ENCODE results near the gene RIPOR2. TPM values are rescaled to one million over a fixed set of nuclear protein-coding genes. Genes with fewer than 3 reads are reported as not detected.
A peak's percentile ranks its signal among the peaks of the same experiment; 100 is the strongest.

The RIPOR2 gene
- polyA plus RNA-seq, 4 donors: 1.0 to 3.1 (median 1.7) TPM

DNA sequence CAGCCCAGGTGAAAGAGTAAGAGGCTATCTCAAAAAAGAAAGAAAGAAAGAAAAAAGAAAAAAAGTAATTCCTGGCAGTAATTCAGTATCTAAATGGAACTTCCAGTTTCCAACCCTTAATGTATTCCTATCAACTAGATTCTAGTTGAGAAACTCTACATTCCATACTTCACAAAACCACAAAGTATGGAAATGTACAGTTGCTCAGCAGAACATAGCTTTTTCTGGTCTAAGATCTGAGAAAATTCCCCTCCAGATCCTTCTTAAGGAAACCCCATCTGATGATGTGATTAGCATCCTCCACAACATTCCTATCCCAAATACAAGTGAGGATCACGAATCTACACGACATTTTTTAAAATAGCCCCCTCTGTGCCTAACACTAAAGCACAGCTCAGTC, 140.7 kb downstream of the RIPOR2 start:
- 88 to 94% (median 92%) methylated on average over 2 of the region's 2 CpGs for WGBS, 3 donors
- Histone ChIP-seq H3K4me1 (ENCODE audit: control insufficient read depth in 3 of 3, insufficient read depth in 2 of 3, low read depth in 1 of 3, low read length in 2 of 3) (no peaks in the 10 kb centered on the region), H3K9me3 (ENCODE audit: control insufficient read depth in 2 of 2, insufficient read depth in 1 of 2, low read depth in 1 of 2, low read length in 1 of 2) (no peaks in the 10 kb centered on the region), H3K27me3 (ENCODE audit: control insufficient read depth in 3 of 3, insufficient read depth in 3 of 3, low read length in 3 of 3) (no peaks in the 10 kb centered on the region), H3K4me3 (ENCODE audit: low read depth in 1 of 3, low read length in 3 of 3) (no peak overlapping the region), H3K36me3 (ENCODE audit: control insufficient read depth in 3 of 3, insufficient read depth in 2 of 3, low read depth in 1 of 3, low read length in 3 of 3) (no peaks in the 10 kb centered on the region), H3K27ac (ENCODE audit: low read depth in 1 of 3, low read length in 2 of 3) (no peak overlapping the region)
- no peak for DNase-seq
- no peak for FAIRE-seq

DNA sequence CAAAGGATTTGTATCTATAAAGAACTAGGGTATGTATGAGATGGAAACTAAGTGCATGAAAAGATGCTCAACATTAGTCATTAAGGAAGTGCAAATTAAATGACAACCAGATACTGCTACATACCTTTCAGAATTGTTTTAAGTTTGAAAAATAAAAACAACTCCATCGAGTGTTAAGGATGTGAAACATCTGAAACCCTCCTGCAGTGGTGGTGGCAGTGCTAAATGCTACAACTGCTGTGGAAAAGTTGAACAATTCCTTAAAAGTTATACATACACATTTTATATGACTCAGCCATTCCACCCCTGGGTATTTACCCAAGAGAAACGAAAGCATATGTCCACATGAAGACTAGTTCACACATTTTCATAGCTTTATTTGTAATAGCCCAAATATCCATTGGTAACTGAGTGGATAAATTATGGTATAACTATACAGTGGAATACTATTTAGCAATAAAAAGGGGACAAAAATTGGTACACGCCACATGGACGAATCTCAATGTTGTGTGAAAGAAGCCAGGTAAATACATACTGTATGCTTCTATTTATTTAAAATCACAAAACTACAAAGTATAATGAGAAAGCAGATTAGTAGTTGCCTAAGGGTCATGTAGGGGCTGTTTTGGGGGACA, 147.6 kb downstream of the RIPOR2 start:
- no peaks in the 10 kb centered on the region for H3K9me3 ChIP-seq (ENCODE audit: control insufficient read depth in 2 of 2, insufficient read depth in 1 of 2, low read depth in 1 of 2, low read length in 1 of 2)
- H3K4me1 ChIP-seq (ENCODE audit: control insufficient read depth in 3 of 3, insufficient read depth in 2 of 3, low read depth in 1 of 3, low read length in 2 of 3): no peaks in the 10 kb centered on the region
- H3K27ac ChIP-seq (ENCODE audit: low read depth in 1 of 3, low read length in 2 of 3): no peak overlapping the region
- WGBS, 3 donors: 90 to 95% (median 90%) methylated on average over 4 of the region's 4 CpGs
- DNase-seq (no peak), FAIRE-seq (no peak)
- no peaks in the 10 kb centered on the region for H3K27me3 ChIP-seq (ENCODE audit: control insufficient read depth in 3 of 3, insufficient read depth in 3 of 3, low read length in 3 of 3)
- H3K36me3 ChIP-seq (ENCODE audit: control insufficient read depth in 3 of 3, insufficient read depth in 2 of 3, low read depth in 1 of 3, low read length in 3 of 3): peaks cover 2 to 8% (median 4%) of the 10 kb centered on the region in 3 donors
- H3K4me3 ChIP-seq (ENCODE audit: low read depth in 1 of 3, low read length in 3 of 3): no peak overlapping the region

DNA sequence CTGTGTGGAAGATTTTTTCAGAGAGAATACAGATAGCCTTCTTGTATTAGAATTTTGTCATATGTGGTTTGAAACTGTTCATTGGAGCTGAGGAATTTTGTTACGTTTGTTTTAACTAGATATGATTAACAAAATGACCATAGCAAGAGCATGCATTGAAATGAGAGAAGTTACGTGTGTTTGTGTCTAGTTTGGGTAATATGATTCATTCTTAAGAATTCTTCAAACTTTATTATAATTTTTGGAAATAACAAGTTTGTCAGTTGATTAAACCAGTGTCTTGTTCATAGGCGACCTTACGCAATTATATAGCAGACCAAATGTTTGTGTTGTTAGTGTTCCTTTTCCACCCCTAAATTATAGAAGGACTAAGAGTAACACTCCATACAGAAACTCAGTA, 155.6 kb downstream of the RIPOR2 start:
- Histone ChIP-seq H3K4me1 (ENCODE audit: control insufficient read depth in 3 of 3, insufficient read depth in 2 of 3, low read depth in 1 of 3, low read length in 2 of 3) (peaks cover 0 to 6% (median 3%) of the 10 kb centered on the region in 3 donors), H3K27ac (ENCODE audit: low read depth in 1 of 3, low read length in 2 of 3) (no peak overlapping the region), H3K4me3 (ENCODE audit: low read depth in 1 of 3, low read length in 3 of 3) (no peak overlapping the region), H3K27me3 (ENCODE audit: control insufficient read depth in 3 of 3, insufficient read depth in 3 of 3, low read length in 3 of 3) (no peaks in the 10 kb centered on the region), H3K9me3 (ENCODE audit: control insufficient read depth in 2 of 2, insufficient read depth in 1 of 2, low read depth in 1 of 2, low read length in 1 of 2) (no peaks in the 10 kb centered on the region), H3K36me3 (ENCODE audit: control insufficient read depth in 3 of 3, insufficient read depth in 2 of 3, low read depth in 1 of 3, low read length in 3 of 3) (peaks cover 0 to 11% (median 2%) of the 10 kb centered on the region in 3 donors)
- DNase-seq: no peak
- 80 to 89% (median 86%) methylated on average over 4 of the region's 4 CpGs for WGBS, 3 donors
- no peak for FAIRE-seq

DNA sequence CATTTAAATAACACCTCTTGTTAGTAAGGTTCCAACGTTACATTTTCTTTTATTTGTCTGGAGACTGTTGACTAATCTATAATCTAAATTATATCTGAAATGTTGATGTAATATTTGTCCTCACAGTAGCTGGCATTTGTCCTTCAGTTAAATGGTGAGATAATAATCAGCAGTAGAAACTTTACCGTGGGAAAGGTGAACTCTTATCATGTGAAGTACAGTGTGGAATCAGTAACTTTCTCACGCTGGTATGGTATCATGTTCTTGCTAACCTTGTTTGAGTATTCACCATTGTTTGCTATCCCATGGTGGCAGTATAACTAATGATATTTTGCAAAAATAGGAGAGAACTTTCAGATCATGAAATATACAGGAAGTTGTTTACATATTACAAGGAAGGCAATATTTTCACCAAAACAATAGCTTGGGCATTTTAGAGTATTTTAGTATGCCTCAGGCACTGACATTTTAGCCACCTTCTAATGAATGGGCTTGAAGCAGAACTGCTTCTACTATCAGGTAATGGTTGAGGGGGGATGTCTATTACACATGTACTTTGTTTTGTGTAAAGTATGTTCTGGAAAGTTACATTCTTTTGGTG, 156.2 kb downstream of the RIPOR2 start:
- Histone ChIP-seq H3K27ac (ENCODE audit: low read depth in 1 of 3, low read length in 2 of 3) (peak overlapping the region in 1 of 3 donors; percentile 3), H3K27me3 (ENCODE audit: control insufficient read depth in 3 of 3, insufficient read depth in 3 of 3, low read length in 3 of 3) (no peaks in the 10 kb centered on the region), H3K36me3 (ENCODE audit: control insufficient read depth in 3 of 3, insufficient read depth in 2 of 3, low read depth in 1 of 3, low read length in 3 of 3) (peaks cover 0 to 11% (median under 1%) of the 10 kb centered on the region in 3 donors), H3K4me1 (ENCODE audit: control insufficient read depth in 3 of 3, insufficient read depth in 2 of 3, low read depth in 1 of 3, low read length in 2 of 3) (peaks cover 0 to 6% (median 3%) of the 10 kb centered on the region in 3 donors), H3K4me3 (ENCODE audit: low read depth in 1 of 3, low read length in 3 of 3) (no peak overlapping the region), H3K9me3 (ENCODE audit: control insufficient read depth in 2 of 2, insufficient read depth in 1 of 2, low read depth in 1 of 2, low read length in 1 of 2) (no peaks in the 10 kb centered on the region)
- no peak for FAIRE-seq
- 6 to 44% (median 12%) methylated on average over 3 of the region's 3 CpGs for WGBS, 3 donors
- DNase-seq: peak; percentile 52 to 68

DNA sequence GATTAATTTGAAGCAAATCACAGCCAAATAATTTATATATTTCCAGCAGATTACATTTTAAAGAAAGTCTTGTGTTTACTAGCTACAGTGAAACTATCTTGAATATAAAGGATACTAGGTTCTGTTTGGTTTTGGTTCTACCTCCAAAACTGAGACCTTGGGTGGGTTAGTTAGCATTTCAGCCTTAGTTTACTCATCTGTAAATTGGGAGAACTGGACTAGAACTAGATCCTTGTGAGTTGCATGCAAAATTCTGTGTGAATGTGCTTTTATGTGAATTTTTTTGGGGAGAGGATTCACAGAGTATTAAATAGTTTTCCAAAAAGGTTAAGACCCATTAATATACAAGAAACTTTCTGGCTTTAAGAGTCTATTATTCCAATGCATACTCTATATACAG, 156.9 kb downstream of the RIPOR2 start:
- H3K36me3 ChIP-seq (ENCODE audit: control insufficient read depth in 3 of 3, insufficient read depth in 2 of 3, low read depth in 1 of 3, low read length in 3 of 3): peaks cover 0 to 11% (median 0%) of the 10 kb centered on the region in 3 donors
- no peak overlapping the region for H3K27ac ChIP-seq (ENCODE audit: low read depth in 1 of 3, low read length in 2 of 3)
- no peak for FAIRE-seq
- no peaks in the 10 kb centered on the region for H3K27me3 ChIP-seq (ENCODE audit: control insufficient read depth in 3 of 3, insufficient read depth in 3 of 3, low read length in 3 of 3)
- peaks cover 0 to 6% (median 3%) of the 10 kb centered on the region in 3 donors for H3K4me1 ChIP-seq (ENCODE audit: control insufficient read depth in 3 of 3, insufficient read depth in 2 of 3, low read depth in 1 of 3, low read length in 2 of 3)
- DNase-seq: no peak
- no peaks in the 10 kb centered on the region for H3K9me3 ChIP-seq (ENCODE audit: control insufficient read depth in 2 of 2, insufficient read depth in 1 of 2, low read depth in 1 of 2, low read length in 1 of 2)
- H3K4me3 ChIP-seq (ENCODE audit: low read depth in 1 of 3, low read length in 3 of 3): no peak overlapping the region

DNA sequence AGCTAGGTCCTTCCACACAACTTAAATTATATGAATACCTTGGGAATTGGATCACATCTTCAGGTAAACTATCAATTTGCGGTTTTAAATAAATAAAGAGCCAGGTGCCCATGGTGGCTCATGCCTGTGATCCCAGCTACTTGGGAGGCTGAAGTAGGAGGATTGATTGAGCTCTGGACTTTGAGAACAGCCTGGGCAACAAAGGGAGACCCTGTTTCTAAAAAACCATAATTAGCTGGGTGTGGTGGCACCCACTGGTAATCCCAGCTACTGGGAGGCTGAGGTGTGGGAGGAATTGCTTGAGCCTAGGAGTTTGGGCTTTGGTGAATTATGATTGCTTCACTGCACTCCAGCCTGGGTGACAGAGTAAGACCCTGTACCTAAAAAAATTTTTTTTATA, 157.6 kb downstream of the RIPOR2 start:
- Histone ChIP-seq H3K27ac (ENCODE audit: low read depth in 1 of 3, low read length in 2 of 3) (no peak overlapping the region), H3K4me3 (ENCODE audit: low read depth in 1 of 3, low read length in 3 of 3) (no peak overlapping the region), H3K27me3 (ENCODE audit: control insufficient read depth in 3 of 3, insufficient read depth in 3 of 3, low read length in 3 of 3) (no peaks in the 10 kb centered on the region), H3K9me3 (ENCODE audit: control insufficient read depth in 2 of 2, insufficient read depth in 1 of 2, low read depth in 1 of 2, low read length in 1 of 2) (no peaks in the 10 kb centered on the region), H3K36me3 (ENCODE audit: control insufficient read depth in 3 of 3, insufficient read depth in 2 of 3, low read depth in 1 of 3, low read length in 3 of 3) (peaks cover 0 to 11% (median 0%) of the 10 kb centered on the region in 3 donors), H3K4me1 (ENCODE audit: control insufficient read depth in 3 of 3, insufficient read depth in 2 of 3, low read depth in 1 of 3, low read length in 2 of 3) (peaks cover 0 to 6% (median 3%) of the 10 kb centered on the region in 3 donors)
- WGBS, 3 donors: 21 to 84% (median 63%) methylated on average over 1 of the region's 1 CpG
- DNase-seq (no peak), FAIRE-seq (no peak)

DNA sequence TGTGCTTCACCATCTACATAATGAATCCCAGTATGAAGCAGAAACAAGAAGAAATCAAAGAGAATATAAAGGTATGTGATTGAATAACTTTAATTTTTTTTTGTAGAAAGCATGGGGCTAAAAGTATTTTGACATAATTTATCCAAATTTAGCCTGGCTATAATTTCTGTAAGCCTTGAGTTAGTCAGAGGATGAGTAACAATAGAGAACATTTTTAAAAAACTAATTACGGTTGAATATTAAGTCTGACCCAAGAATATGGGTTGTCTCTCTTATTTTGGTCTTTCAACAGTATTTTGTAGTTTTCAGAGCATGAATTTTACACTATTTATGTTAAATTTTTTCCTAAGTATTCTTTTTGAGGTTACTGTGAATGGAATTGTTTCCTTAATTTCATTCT, 158.5 kb downstream of the RIPOR2 start:
- WGBS, 3 donors: 29 to 62% (median 30%) methylated on average over 1 of the region's 1 CpG
- Histone ChIP-seq H3K36me3 (ENCODE audit: control insufficient read depth in 3 of 3, insufficient read depth in 2 of 3, low read depth in 1 of 3, low read length in 3 of 3) (peaks cover 0 to 11% (median 0%) of the 10 kb centered on the region in 3 donors), H3K4me3 (ENCODE audit: low read depth in 1 of 3, low read length in 3 of 3) (no peak overlapping the region), H3K9me3 (ENCODE audit: control insufficient read depth in 2 of 2, insufficient read depth in 1 of 2, low read depth in 1 of 2, low read length in 1 of 2) (no peaks in the 10 kb centered on the region), H3K27me3 (ENCODE audit: control insufficient read depth in 3 of 3, insufficient read depth in 3 of 3, low read length in 3 of 3) (no peaks in the 10 kb centered on the region), H3K4me1 (ENCODE audit: control insufficient read depth in 3 of 3, insufficient read depth in 2 of 3, low read depth in 1 of 3, low read length in 2 of 3) (peaks cover 0 to 6% (median 3%) of the 10 kb centered on the region in 3 donors), H3K27ac (ENCODE audit: low read depth in 1 of 3, low read length in 2 of 3) (peak overlapping the region in 1 of 3 donors; percentile 100)
- FAIRE-seq (no peak), DNase-seq (no peak)

DNA sequence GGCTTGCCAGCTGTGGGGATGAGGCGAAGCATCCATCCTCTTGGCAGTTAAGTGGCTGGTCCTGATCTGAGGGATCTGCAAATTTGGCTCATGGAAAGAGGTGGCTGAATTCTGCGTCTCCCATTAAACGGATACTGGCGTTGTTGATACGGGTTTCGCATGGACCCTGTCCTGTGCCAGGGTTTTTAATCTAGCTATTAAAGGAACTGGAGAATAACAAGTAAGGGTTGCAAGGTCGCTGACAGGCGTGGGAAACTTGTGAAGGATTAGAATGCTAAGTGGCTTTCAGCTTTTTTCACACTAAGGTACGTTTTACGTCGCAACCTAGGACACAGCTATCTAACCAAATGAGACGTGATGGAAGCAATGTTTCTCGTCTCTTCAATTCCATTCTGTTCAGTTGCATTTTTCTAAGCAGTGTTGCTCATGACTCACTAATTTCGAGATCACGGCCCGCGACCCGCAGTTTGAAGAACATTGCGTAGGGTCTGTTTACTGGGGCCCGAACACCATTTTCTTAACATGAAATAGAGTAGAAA, 160.2 kb downstream of the RIPOR2 start:
- Histone ChIP-seq H3K27me3 (ENCODE audit: control insufficient read depth in 3 of 3, insufficient read depth in 3 of 3, low read length in 3 of 3) (no peaks in the 10 kb centered on the region), H3K4me1 (ENCODE audit: control insufficient read depth in 3 of 3, insufficient read depth in 2 of 3, low read depth in 1 of 3, low read length in 2 of 3) (peaks cover 0 to 4% (median 3%) of the 10 kb centered on the region in 3 donors), H3K27ac (ENCODE audit: low read depth in 1 of 3, low read length in 2 of 3) (peak overlapping the region in 2 of 3 donors; percentile 96 to 100), H3K9me3 (ENCODE audit: control insufficient read depth in 2 of 2, insufficient read depth in 1 of 2, low read depth in 1 of 2, low read length in 1 of 2) (no peaks in the 10 kb centered on the region), H3K4me3 (ENCODE audit: low read depth in 1 of 3, low read length in 3 of 3) (peak overlapping the region; percentile 45 to 100 (median 72)), H3K36me3 (ENCODE audit: control insufficient read depth in 3 of 3, insufficient read depth in 2 of 3, low read depth in 1 of 3, low read length in 3 of 3) (peaks cover 0 to 3% (median 0%) of the 10 kb centered on the region in 3 donors)
- DNase-seq (no peak), FAIRE-seq (no peak)
- WGBS, 3 donors: 0 to 5% (median 1%) methylated on average over 20 of the region's 20 CpGs
